Choroid plexus epithelial cell (primary cell): ENCODE measurements around the gene LOXL1.

Source experiments
- DNase-seq: peaks from one replicate; pipeline ENCODE4 v3.0.0-alpha.2; 2010; ENCODE audit warnings: low read depth
- H3K4me3 ChIP-seq: 2 replicates; pipeline ENCODE4 v1.5.1; 2011; ENCODE audit warnings: low read depth, mild to moderate bottlenecking, control low read depth, low read length, moderate library complexity
- CTCF ChIP-seq: conservative IDR thresholded peaks from 2 replicates; pipeline ENCODE4 v1.5.1; 2011; ENCODE audit warnings: low read depth, mild to moderate bottlenecking, control low read depth, inconsistent platforms, low read length, moderate library complexity

LOXL1 gene

GRCh38 chr15:73951601-73952000 is 25.3 kb downstream of the LOXL1 start:
- no peak for DNase-seq
- H3K4me3 ChIP-seq, result no peak overlapping the region

DNA sequence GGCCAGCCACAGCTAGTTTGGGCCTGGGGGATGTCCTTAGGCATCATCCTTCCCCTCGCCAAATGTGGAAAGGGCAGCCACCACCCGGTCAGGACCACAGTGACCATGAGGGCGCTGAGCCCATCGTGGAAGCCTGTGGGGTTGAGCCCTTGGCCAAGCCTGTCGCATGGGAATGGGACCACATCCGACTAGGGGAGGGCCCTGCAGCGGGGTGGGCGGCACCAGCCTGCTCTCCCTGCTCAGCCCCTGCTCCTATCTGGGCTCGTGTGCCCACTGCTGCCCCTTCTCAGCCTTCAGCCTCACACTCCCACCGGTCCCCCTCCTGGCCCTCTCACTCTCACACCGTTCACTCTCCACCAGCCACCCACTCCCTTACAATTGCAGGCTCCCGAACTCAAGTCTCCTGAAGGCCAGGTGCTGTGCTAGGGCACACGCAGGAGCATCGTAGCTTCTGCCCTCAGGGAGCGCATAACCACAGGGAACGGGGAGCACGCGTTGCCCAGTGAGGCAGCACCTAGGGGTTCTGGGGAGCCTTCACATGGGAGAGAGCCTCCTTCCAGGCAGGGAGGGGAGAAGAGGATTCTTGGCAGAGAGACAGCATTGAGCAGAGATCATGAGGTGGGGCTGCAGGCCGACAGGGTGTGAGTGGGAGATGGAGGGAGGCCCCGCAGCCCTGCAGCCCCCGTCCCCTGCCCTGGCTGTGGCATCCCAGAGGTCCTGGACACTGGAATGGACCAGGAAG is 26.1 kb downstream of the LOXL1 start:
- no peak overlapping the region for H3K4me3 ChIP-seq
- no peak for TF ChIP-seq CTCF
- no peak for DNase-seq

More at GRCh38 chr15:73951601-73952000, 25.3 kb downstream of the LOXL1 start:
- no peak for TF ChIP-seq CTCF

- DNase-seq, result no peak
- no peak for TF ChIP-seq CTCF
- H3K4me3 ChIP-seq, result no peak overlapping the region
These were observed 26.9 kb downstream of the LOXL1 start for GRCh38 chr15:73952913-73953750.

DNA sequence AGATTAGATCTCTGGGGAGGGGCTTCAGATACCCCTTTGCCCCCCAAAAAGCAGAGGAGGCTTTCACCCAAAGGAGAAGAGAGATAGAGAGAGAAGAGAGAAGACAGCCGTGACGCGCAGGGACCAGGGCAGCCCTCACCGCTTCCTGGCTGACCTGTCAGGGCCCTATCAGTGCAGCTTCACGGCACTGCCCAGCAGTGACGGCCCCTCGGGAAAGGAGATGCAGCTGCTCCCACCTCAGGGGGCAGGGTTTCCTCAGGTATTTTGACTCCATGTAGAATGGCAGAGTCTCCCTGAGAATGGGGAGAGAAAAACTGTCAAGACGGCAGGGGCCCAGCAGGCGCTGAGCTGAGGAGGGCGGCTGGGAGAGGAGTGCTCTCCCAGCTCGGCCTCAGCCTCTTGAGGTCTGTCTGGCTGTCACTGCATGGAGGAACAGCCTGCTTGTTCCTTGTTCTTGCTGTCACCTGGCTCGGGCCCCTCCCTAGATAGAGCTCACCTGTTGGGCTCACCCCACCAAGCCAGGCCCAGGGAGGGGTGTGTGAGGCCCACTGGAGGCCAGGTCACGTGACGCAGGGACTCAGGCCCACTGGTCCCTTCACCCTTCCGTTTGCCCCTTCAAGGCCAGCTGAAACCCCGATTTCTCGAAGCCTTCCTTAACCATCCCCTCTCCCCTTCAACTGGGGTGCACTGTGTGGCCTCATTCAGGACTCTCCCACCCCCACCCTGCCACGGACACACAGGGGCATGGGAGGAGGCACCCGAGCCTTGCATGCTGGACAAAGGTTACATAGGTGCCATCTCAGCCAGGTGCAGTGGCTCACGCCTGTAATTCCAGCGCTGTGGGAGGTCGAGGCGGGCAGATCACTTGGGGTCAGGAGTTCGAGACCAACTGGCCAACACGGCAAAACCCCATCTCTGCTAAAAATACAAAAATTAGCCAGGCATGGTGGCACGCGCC is 28.2 kb downstream of the LOXL1 start:
- TF ChIP-seq CTCF, result no peak
- H3K4me3 ChIP-seq, result no peak overlapping the region
- DNase-seq, result no peak

DNA sequence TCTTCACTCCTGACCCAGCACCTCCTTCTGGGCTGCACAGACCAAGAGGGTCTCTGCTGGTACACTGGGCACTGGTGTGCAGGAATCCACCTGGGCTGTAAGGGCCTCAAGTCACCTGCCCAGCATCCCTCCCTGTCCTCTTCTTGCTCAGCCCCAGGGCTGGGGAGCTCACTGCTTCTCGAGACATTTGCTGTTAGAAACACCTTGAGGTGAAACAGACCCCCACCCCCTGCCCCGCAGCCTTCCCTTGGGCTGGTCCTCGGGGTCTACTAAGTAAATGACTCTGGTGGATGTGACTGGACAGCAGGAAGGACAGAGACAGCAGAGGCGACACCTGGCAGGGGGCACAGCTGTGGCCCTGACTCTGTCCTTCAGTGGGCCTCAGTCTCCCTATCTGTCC is 29.1 kb downstream of the LOXL1 start:
- DNase-seq, result no peak
- no peak for TF ChIP-seq CTCF
- no peak overlapping the region for H3K4me3 ChIP-seq

DNA sequence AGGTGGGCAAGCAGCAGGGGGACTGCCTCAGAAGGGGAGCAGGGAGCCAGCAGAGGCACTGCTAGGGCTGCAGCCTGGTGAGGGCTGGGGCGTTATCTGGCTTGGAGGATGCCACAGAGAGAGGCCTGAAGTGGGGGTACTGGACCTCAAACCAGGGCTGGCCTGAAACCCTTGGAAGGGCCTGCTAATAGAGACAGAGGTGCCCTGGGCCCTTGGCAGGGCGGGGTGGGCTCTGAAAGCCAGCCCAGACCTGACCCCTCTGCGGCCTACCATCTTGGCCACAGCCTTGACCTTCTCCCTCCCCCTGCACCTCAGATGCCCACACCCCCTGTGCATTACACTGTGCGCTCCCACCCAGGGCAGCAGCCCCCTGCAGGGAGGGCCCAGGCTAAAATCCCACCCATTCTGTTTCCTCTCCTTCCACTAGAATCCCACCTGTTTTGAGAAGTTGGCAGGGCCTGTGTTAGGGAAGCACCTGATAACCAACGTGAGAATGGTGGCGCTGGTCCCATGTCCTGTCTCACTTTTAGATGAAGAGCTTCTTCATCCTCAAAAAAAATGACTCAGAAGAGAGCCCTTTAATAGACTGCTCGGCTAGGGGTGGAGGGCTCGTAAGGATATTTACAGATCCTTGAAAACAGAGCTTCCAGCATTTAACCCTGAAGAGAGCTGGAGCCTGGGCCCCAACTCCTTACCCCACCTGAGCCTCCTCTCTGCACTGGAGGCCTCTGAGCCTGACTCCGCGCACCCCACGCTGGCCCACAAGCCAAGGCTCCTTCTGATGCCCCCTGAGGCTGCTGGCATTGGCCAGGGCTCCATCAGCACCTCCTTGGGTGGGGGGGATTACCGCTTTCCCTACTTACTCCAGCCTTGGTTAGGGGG is 29.8 kb downstream of the LOXL1 start:
- no peak overlapping the region for H3K4me3 ChIP-seq
- no peak for DNase-seq
- no peak for TF ChIP-seq CTCF
